GM19468 (cell line): Measurements from ENCODE around the gene FHL1.

Source experiments
- ATAC-seq: cut with Tn5 transposase; IDR thresholded peaks from one replicate; pipeline ENCODE4 v1.9.1; 2021; ENCODE audit warnings: mild to moderate bottlenecking, moderate library complexity, moderate number of reproducible peaks; ENCODE audit not compliant: unreplicated experiment; ENCODE audit errors: extremely low read depth

The FHL1 gene

DNA sequence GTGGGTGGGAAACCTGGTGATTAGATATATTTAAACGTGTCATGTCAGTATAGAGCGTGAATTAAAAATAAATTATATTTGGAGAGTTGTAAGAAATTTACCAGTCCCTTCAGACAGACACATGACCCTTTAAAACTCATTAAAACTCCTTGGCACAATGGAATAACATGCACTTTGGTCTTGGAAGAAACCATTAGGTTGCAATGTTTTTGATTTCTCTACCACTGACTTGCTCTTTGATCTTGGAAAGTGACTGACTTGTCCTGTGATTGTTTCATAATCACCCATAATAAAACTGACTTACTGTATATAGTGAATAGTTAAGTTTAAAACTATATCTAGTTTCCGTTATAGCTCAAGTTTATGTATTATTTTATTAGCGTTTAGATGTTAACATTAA is 35.8 kb downstream of the FHL1 start:
- no peak for ATAC-seq

DNA sequence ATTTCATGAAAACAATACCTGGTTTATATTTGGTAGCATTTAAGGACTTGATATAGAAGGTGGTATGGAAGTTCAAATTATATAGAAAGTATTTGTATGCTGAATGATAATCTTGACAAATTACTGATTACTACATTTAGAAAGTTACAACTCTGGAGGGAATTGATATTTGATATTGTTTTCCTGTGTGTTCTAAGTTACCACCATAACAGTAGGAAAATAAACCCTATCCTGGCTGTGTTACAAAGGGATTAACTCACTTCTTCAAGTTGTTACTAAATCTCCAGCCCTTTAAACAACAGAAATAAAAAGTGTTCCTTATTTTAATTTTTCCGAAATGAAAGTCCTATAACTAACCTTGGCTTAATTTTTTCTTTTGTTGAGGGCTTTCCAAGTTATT is 36.6 kb downstream of the FHL1 start:
- no peak for ATAC-seq

DNA sequence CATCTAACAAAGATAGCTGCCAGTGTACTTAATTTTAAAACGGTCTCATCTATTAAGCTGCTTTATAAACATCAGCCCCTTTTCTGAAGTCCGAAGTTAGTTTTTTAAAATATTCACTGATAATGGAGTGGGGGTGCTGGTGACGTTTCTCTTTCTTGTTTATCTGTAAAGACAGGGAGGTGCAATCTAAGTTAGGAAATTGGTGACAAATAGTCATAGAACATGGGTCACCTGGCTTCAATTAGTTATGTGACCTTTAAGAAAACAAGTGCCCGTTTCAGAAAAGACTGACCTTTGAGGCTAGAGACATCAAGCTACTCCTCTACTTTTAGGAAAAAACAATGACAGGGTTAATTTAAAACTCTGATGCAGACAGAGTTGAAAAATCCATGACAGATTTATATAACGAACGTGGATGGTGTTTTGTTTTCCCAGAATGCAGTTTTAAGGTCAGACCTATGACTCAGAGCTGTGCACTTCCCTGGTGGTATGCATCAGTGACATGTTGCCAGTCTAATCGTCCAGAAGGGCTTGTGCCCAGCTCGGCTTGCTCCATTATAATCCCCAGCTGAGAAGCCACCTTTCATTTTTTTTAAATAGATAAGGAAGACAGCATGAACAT is 38.2 kb downstream of the FHL1 start:
- ATAC-seq: no peak

DNA sequence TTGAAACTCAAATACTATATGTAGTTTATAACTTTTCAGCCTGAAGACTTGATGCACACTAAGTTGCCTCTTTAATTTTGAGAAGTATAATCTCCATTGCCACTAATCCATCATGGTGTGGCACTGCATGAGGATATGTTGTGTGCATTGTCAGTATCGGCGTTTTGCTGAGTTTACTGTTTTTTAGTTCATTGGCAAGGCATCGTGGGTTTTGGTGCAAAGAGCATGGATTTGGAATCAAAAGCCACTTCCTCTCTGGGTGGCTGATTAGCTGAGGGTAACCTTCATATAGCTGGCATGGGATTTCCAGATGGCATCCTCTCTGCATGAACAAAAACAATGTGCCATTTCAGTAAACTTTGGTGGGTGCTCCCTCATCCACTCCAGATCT is 38.7 kb downstream of the FHL1 start:
- no peak for ATAC-seq

GRCh38 chrX:136189222-136189621 is 41.9 kb downstream of the FHL1 start:
- no peak for ATAC-seq

GRCh38 chrX:136190038-136190713 is 42.8 kb downstream of the FHL1 start:
- ATAC-seq: no peak

DNA sequence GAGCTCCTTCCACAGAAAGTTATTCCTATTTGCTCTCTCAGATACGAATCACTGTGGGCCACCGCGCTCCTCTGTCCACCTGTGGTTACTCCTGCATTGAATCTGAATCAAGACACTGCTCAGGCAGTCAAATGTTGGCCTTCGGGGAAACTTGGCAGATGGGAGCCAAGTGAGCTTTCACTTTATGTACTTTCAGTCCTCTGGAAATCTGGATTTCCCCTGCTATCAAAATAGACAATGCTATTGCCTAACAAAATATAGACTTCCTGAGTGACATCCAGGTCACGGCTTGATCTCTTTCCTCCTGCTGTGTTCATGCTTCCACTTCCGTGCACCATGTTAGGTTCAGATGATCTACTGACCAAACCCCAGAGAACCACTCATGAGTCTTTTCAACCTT is 43.8 kb downstream of the FHL1 start:
- no peak for ATAC-seq

GRCh38 chrX:136192135-136192534 is 44.8 kb downstream of the FHL1 start:
- no peak for ATAC-seq

DNA sequence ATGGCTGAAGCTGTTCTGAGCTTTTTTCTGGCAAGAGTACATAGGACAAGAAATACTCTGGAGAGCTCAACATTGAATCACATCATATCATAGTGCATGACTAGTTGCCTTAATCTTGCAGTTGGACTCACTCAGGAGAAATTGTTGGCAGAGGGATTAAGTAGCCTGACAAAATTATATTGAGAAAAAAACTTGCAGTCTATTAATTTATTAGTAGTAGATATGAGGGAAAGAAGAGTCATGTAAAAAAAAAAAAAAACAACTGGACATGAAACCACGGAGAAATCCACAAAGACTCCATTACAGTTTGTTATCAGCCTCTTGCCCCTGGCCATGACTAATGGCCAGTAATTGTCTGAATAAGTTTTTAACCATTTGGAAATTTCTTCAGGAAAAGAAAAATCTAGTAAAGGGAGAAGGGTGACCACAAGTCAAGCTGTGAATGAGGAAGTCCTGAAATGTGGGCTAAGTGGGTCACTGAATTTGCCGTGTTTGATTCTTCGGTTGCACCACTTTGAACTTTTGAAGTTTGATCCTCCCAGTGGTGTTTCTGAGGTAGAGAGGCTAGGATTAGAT is 45.6 kb downstream of the FHL1 start:
- no peak for ATAC-seq

DNA sequence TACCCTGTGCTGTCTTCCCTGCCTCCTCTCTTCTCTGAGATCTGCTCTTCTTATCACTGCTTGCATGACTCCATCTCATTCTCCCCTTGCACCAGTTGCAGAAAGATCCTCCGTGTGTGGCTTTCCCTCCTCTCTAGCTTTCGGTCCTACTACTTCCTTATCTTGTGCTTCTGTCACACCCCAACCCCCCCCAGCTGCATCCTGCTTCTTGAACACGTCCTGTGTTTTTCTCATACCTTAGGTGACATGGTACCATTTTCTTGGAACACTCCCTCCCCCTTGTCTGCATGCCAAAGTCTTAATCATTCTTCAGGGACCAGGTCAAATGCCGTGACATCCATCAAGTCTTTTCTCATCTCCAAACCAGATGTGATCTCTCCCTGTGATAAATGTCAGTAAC is 46.4 kb downstream of the FHL1 start:
- ATAC-seq: no peak

- no peak for ATAC-seq
Measured at GRCh38 chrX:136194536-136194935, 47.2 kb downstream of the FHL1 start.

DNA sequence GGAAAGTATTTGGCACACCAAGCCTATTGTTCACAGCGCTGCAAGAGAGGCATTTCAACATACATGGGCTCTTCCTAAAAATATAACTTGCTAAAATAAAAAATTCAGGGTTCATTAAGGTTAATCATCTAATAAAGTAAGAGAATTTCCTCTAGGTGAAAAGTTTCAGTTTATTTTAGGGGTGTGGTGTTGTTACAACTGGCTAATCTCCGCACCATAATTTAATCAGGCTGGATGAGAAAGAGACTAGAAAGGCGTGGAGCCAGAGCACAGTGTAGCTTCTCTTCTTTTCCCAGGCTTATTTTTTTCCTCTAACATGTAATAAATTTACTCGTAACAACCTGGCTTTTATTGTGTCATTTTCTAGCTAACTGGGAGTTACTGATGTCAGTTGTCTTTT is 47.9 kb downstream of the FHL1 start:
- ATAC-seq: no peak

GRCh38 chrX:136196691-136197155 is 49.4 kb downstream of the FHL1 start:
- no peak for ATAC-seq

DNA sequence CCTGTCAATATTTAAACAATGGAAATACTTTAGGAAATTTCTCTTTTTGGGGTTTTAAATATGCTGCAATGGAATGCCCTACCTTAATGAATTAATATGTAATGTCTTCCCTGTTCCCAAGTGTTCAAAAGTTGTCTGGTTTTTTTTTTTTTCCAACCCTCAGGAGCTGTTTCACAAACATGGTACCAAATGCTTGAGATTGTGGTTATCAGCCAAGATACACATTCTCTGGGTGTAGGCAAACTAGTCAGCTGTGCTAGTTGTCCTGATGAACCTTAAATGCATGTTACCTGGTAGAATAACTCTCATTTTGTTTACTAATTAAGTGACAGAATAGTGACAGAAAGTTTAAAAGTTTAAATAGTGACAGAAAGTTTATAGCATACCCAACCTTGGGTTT is 50.7 kb downstream of the FHL1 start:
- ATAC-seq: no peak

DNA sequence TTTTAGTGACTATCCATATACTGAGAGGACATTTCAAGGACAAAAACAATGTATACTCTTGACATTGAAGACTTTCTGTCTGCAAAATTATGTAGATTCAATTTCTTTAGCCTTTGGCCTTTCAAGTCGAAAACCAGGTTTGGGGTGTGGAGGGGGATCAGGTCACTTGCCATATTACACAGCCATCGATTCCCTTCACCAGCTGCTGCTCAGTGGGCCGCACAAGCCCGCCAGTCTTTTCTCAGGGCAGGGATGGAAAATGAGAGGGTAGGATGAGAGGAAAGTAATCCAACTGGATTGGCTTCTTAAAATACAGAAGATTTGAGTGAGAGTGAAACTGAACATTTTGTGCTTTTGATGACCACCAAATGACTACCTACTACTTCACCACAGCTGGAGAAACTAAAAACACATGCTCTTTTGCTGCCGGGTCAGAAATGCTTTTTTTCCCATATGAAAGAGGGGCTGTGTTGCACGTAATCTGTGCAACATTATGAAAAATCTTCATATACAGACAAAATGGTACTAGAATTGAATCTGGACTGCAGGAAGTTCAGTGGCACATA is 51.4 kb downstream of the FHL1 start:
- no peak for ATAC-seq

DNA sequence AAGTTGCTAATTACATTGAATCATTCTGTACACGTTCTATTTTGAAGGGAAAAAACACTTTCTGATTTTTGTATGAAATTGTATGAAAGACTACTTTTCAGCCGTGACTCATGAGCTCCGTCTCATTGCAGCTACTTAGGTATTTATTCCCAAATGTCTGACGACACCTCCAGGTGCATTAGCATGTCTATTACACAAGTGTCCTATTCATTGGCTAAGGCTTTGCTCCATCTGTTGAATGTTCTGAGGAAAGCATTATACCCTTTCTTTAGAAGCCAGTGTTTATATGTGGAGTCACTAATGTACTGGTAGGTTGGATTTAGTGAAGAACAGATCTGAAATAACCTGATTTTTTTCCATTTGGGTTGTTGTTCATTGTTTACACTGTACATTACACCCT is 52.0 kb downstream of the FHL1 start:
- ATAC-seq: no peak

DNA sequence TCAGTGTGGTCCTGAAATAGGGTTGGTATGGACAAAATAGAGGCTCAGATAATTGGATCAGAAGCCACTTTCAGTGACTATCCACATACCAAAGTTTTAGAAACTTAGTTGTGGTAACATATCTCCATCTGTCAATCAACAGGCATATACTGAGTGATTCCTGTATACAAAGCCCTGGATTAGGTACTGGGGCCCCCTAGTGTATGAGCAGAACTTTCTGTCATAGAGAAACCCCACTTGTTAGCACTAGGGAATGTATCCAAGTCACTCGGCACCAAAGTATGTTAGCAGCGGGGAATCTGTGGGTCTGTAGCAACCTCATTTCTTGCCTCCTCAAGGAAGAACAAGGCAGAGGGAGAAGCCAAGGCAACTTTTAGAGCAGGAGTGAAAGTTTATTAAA is 53.1 kb downstream of the FHL1 start:
- ATAC-seq: no peak

DNA sequence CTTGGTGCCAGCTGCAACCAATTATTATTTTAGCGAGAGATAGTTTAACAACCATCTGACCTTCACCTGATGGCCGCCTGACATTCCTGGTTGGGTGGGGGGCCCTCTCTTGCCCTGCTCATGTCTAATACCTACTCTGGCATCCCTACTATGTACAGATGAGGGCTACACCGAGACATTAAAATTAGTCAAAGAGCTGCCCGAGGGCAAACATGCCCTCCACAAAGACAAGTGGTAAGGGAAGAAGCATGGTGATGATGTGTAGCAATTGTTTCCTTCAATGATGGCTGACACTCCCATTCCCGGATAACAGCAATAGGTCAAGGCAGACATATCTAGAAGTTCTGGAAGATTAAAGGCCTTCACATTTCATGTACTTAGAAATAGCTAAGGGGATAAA is 54.3 kb downstream of the FHL1 start:
- ATAC-seq: no peak

DNA sequence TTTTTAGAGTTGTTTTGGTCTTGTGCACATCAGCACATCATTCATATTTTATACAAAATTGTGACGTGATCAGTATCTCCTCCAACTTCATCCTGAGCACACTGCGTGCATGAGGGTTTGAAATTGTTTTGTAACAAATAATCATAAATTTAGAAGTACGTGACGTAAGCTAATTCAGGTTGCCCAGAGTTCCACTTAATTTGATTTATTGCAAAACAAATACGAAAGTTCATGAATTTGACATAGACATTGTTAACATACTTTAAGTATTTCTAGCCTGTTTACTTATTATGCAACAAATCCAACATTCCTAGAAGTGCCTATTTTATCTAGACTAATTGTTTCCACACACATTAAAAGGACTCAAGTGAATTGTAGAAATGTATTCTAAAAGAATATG is 55.6 kb downstream of the FHL1 start:
- ATAC-seq: no peak

- ATAC-seq: no peak
Measured at GRCh38 chrX:136203438-136203837, 56.1 kb downstream of the FHL1 start.

- no peak for ATAC-seq
Measured at GRCh38 chrX:136203951-136204350, 56.6 kb downstream of the FHL1 start.

- ATAC-seq: no peak
Measured at GRCh38 chrX:136204571-136204970, 57.2 kb downstream of the FHL1 start.
